Stimulated activated CD4-positive, alpha-beta T cell treated with anti-CD3 and anti-CD28 coated beads, TNF-alpha, amount 100 ng/mL, for 48 hours (primary cell): ENCODE measurements around the gene GPC6.

ENCODE experiments used
- DNase-seq, 3 donors: peaks; one replicate each; pipeline ENCODE4 v3.0.0-alpha.2; 2020; ENCODE audit warnings: low read depth in 3 of 3

Gene GPC6

DNA sequence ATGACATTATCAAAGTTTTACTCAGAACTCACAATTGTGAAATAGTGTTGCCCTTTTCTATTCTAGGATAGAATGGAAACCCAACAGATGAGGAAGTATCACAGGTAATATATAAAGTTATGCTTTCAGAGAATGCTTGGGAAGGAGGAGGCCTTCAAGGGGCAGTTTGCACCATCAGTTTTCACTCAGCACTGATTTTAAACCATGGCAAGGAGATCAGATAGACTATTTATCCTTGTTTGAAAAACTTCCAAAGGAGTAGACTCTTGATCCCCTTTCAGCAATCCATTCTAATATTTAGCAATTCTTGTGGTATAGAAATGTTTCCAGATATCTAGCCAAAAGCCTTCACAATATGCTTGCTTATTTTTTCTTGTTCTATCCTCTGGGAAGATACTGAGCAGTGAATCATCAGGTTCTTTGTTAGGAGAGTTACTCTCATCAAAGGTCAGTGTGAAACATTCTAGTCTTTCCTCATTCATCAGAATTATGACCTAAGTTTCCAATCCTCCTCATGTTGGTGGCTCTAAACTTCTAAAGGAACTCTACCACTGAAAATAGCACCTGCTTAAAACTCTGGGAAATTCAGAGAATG, 3.8 kb downstream of the GPC6 start:
- DNase-seq = no peak

DNA sequence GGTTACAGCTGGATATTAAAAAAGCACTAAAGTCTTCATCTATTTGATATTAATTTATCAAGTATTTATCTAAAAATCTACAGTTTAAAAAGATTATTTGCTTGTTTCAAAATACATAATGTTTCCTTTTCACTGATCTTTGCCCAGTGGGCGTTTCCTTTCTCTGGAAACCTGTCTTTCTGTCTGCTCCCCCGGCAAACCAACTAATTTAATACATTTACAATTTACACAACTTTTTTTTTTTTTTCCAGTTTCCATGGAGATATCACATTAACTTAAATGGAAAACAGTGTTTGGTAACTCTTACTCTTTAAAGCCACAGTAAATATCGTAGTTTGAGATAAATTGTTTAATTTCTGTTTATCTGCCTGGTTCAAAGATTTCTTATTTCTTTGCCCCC, 5.3 kb downstream of the GPC6 start:
- DNase-seq = no peak

DNA sequence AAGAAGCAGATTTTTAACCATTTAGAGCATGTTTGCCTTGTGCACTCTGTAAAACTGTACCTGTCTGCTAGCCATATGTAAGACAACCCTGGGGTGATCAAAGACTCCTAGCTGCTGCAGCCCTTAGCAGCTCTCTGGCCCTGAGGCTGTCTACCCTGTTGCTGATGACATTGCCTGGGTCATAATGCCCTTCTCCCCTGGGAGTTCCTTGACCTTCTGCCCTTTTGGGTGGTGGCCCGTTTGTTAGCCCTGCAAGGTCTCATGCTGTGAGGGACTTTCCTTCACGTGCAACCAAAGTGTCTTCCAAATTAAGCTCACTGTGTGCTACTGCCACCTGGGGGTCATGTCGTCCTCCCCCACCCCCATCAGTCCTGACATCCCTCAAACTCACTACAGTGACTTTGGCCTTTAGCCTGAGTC, 7.4 kb downstream of the GPC6 start:
- no peak for DNase-seq

DNA sequence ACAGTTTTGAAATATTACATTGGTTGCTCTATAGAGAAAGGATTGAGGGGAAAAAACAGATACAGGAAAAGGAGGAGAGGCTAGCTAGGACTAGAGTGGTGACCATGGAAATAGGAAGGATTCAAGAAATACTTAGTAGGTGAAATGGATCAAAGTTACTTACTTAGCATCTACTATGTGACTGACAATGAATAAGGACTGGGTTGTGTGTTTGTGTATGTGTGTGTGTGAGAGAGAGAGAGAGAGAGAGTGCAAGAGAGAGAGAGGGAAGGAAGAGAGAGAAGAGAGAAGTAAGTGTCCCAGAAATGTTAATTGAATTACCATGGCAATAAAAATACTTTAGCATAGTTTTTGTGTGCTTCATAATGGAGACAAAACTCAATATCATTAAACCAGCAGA, 7.9 kb downstream of the GPC6 start:
- DNase-seq = no peak

DNA sequence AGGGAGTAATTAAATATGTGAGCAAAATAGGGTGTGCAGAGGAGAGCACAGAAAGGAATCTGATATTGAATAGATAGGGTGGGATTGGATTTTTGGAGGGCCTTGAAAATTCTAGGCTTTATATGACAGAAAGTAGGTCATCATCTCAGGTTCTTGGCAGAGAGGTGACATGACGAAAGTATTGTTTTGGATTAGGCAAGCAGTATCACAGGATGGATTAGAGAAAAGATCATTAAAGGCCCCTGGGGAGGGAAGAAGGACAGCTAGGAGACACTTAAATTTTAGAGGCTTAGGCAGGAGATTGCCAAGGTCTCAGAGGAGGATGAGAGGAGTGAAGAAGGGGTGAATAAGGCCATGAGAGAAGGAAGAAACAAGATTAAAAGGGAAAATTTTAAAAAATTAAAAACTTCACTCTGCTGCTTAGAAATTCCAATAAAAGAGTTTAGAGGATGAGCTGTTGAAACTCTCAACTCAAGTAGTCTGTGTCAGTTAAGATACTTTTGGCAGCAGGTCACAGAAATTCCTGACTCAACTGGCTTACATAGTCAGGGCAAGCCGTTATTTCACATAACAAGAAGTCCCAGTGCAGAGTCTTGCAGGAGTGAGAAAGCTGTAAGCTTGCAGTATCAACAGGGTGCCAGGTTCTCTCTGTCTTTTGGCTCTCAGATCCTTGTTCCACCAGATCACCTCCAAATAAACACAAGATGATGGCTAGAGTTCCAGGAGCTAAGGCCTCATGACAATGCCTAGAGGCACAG, 8.8 kb downstream of the GPC6 start:
- DNase-seq = no peak

DNA sequence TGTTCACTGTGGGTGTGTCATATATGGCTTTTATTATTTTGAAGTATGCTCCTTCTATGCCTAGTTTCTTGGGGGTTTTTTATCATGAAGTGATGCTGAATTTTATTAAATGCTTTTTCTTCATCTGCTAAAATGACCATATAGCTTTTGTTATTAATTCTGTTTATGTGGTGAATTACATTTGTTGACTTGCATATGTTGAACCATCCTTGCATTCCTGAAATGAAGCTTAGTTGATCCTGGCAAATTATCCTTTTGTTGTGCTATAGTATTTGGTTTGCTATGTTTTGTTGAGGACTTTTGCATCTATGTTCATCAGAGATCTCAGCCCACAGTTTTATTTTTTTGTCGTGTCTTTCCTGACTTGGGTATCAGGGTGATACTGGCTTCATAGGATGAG, 12.1 kb downstream of the GPC6 start:
- no peak for DNase-seq

DNA sequence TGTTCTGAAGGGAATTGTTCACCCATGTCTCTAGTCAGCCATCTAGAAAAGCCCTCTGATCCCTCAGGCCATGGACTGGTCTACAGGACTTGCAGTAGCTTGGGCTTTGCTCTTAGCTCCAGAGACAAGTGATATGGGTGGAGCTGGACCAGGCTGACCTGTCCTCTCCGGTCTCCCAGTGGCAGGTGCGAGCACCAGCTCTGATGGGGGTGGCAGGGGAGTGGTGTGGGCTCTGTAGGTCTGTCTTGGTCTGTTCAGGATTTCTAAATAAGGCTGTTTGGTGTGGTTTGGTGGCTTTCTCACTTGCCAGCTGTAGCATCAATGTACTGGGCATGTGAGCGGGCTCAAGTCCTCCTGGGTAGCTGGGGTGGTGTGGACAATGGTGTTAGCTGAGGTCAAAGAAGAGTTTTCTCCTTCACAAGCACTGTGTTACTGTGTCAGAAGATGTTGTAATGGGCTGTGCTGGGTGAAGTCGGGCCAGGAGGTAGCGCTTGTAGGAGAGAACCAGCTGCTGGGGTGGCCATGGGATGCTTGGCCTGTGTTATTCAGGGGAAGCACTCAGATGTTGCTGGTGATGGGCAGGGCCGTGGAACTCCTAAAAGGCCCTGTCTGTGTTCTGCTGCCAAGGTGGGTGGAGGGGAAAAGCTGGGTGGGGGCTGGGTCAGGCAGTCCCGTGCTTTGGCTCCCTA, 16.9 kb downstream of the GPC6 start:
- DNase-seq = no peak

DNA sequence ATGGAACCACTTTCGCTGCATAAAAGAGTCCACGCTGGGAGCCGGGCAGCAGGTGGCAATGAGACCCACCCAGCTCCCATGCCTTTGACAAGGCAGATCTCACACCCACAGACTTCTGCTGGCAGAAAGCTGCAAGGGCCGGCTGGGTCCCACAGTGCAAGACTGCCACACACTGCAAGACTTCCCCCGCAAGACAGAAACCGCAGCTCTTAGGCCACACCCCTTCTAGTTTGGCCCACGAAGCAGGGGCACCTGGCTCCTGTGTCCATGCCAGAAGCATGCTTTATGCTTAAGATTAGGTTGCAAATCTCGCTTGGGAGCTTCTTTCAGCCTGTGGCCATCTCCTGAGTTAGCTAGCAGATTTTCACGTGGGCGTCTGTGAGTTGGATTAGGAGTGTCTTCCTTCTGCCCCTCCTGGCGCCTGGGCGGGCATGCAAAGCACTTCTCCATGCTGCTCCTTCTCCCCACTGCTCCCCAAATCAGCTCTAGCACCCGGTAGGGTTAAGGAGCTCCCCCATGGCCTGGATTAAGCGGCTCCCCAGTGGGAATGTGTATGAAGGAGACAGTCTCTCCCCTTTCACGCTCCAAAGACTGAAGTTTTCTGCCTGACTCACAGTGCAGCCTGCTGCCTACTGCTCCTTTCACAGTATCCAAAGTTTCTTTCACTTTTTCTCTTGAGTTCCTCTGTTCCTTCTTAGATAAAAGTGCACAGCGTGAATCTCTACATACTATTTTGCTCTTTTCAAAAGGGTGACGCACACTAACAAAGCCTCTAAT, 17.7 kb downstream of the GPC6 start:
- no peak for DNase-seq

DNA sequence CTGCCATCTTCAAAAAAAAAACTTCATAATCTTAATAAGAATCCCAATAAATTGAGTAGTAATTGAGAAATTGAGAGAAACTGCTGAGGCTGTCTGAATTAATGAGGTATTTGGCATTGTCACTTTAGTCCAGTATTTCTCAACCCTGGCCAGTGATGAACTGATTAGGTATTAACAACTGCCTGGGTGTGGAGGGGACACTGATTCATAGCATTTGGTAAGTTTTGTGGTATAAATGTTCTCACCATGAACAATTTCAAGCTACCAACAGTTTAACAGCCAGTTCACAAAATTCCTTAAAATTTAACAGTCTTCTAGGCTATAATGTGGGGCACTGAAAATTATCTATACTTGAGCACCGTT, 18.3 kb downstream of the GPC6 start:
- no peak for DNase-seq

DNA sequence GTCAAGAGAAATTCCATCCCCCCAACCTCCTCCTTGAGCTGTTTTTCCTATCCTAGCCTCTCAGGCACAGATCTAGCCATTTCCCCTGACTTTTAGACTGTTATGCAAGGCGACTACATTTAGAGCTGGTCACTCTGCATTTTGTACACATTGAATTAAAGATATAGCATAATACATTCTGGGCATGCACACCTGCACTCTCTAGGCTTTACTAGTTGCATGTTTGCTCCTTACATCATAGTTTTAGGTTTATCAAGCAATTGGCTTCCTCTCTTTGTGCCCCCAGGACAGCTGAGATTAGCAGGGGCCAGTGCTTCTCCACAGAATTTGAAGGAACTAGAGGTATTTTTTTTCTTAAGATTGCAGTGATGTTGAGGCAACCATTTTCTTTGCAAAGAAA, 19.5 kb downstream of the GPC6 start:
- DNase-seq = no peak

DNA sequence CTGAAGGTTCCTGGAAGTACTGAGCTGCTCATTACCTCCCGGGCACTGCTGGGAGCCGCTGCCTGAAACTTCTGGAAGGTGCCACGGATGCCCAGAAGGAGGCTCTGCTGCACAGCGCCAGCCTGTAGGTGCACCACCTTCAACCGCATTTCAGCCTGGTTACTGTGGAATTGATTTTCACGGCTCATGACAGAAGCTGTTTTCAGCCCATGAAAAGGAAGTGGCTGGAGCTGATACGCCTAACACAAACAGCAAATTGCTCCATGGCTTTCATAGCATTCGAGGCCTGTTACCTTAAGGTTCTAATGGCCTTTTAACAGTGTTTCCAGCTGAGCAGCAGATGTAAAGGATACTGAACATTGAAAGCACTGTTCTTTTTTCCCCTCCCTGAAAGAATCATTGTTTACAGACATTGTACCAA, 22.0 kb downstream of the GPC6 start:
- no peak for DNase-seq

DNA sequence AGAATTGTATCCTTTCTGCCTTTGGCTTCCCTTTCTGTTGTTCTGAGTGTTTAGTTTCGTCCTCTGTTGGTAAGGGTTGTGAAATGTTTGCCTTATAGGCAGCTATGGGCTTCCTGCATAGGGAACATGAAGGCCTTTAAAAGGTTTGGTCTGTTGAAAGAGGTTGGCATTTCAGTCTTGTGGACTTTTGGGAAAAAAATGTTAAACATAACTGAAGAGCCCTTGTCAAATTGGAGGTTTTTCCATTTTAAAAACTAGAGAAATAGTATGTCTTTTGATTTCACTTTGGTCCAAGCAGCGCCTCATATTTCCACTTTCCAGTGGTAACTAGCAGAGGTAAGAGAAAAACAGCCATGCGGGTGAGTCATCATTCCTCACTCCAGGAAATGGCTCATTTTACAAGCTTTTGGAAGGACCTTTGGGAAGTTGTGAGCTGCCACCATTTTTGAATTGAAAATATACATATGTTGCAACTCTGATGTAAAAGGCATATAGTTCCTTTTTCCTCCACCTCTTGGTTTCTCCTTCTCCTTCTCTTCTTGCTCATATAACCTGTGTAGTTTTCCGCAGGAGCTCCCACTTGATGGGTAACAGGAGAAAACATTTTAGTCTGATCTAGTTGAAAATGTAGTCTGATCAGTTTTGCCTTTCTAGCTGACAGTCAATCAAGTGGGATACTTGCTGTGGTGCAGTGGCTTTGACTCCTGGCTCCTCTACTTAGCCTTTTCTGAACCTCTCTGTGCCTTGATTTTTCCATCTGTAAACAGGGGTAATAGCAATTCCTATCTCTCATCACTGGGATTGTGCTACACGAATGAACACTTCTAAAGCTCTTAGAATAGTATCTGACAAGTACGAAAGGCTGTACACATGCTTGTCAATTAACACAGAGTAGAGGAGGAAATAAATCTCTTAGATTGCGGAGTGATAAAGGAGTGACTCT, 23.0 kb downstream of the GPC6 start:
- DNase-seq = no peak

DNA sequence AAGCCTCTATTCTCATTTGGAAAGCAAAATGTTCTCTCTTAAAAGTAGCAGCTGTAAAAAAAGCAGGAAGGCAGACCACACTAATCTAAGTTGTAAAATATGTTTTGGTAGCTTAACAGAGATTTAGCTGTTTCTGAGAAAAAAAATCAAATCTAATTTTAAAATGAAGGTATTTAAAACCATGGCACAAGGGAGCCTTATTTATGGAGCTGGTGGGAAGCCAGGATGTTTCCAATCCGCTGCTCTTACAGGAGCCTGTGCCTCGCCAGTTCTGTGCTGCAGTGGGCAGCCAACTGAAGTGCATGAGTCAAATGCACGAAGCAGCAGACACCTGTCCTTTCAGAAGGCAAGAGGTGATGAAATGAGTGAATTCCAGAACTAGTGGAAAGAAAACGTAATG, 28.2 kb downstream of the GPC6 start:
- no peak for DNase-seq

DNA sequence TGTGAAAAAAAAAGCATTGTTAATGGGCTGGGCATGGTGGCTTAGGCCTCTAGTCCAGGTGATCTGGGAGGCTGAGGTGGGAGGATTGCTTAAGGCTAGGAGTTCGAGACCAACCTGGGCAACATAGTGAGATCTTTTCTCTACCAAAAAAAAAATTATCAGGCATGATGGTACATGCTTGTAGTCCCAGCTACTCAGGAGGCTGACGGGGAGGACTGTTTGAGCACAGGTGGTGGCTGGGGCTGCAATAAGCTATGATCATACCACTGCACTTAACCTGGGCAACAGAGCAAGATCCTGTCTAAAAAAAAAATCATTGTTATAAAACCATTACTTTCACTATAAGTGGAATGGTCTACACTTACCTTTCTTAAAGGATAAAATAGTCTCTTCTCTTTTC, 30.4 kb downstream of the GPC6 start:
- no peak for DNase-seq

DNA sequence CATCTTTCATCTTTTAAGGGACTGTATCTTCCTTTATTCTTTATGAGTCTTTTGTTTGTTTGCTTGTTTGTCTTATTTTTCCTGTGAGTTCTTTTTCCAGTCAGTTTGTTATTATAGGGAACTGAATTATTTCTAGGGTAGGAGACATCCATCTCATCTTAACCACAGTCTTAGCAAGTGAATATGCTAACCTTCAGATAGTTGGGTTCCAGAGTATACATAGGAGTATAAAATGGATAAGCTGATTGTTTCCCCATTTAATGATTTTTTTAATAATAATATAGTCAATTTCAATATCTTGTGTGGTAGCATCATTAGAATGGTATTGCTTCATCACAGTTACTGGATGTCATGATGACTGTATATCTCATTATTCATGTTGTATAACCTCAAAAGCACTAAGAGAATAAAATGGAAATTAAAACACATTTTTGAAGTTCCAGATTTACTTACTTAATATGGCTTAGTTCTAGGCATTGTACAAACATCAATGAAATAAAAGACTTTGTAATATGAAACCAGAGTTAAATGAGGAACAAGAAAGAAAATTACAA, 33.0 kb downstream of the GPC6 start:
- DNase-seq = no peak

DNA sequence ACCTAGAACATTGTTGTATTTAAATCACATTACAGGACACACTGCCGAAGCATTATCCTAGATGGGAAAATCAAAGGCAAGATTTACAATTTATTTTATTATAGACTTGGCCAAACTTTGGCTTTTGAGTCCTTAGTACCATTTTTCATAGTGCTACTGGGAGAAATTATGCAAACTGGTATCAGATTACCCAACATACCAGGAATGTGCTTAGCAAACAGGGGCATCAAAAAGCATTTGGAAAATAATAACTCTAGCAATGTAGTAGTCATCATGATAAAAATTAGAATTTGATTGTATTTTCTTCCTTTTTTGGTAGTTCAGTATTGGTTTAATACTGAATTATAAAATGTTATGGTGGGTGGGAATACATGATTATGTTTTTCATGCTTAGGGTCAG, 34.0 kb downstream of the GPC6 start:
- DNase-seq = no peak

DNA sequence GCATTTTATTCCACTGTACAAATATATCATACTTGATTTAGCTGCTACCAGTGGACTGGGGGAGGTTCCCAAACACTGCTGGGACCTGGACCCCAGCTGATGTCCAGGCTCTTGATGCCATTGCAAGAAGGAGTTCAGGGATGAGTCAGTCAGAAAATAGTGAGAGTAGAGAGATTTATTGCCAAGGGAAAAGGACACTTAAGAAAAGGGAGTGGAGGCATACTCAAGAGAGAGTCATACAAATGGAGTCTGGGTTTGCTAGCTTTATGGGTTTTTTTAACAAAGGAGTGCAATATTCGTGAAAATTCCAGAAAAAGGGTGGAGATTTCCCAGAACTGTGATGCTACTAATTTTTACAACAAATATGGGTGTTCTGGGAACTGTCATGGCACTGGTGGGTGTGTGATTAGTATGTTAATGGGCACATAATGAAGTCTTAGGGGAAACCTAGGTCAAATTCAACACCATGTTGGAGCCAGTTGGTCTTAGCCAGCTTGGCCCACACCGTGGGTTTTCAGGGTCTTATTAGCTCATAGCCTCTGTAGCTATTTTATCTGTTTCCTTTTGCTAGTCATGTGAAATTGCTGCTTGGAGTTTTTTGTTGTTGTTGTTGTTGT, 36.2 kb downstream of the GPC6 start:
- no peak for DNase-seq

DNA sequence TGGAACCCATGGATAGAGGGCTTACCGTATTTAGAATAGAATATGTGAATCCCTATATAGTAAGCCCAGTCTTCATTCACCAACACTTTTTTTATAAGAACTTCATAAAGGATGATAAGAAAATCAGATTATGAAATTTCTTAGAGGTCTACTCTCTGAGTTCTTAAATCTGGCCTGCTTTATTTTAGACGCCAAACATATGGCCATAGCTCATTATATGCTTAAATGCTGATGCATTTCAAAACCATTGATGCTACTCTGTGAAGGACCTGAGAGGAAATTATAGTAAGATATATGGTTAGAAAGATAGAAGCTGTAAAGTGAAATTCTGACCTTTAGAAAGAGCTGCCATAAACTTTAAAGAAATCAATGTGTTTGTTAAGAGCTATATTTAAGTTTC, 38.3 kb downstream of the GPC6 start:
- DNase-seq = no peak

DNA sequence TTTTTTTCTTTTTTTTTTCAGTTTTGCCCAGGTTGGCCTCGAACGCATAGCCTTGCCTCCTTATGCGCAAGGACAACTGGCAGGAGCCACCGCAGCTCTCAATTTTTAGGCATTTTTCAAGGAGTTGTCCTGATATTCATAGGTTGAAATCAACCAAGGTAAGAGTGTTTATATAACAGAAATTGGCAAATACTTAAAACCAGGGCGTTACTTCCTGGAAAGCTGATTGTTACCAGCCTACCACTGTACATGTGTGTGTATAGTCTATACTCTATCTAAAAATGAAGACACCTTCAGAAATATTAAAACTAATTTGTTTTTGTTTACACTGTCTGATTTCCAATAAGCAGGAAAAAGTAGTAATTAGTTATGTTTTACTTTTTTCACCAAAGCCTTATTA, 39.2 kb downstream of the GPC6 start:
- DNase-seq = no peak

DNA sequence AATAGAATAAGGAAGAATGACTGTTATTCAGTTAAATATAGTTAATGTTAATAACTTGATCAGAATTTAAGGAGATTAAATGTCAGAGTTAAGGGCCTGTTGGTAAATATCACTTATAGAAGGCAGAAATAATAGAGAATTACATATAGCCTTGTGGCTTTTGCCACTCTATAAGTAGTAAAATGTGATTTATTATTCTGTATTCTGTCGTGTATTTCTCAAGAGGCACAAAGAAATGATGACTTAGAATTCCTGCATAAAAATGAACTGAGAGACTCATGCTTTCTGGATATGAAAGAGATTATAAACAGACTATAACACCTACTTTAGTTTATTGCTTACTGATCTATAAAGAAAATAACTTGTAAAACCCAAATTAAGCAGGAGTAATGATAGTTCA, 40.1 kb downstream of the GPC6 start:
- no peak for DNase-seq
